Right ventricle myocardium inferior (tissue), 1 donor: ENCODE data around the gene NFATC2. TPM values are rescaled to one million over a fixed set of nuclear protein-coding genes. Genes with fewer than 3 reads are reported as not detected.
A peak's percentile ranks its signal among the peaks of the same experiment; 100 is the strongest.

ENCODE experiments used
- ATAC-seq: fragments of 200-7000 bp; cut with Tn5 transposase; one replicate; pipeline ENCODE4 v1.9.1; 2020; ENCODE audit warnings: mild to moderate bottlenecking, moderate library complexity
- DNase-seq: peaks from one replicate; pipeline ENCODE4 v3.0.0; 2021; ENCODE audit errors: missing footprints
- intact Hi-C: fragments of 100-400 bp; cut with DNase I; formaldehyde crosslinking; loops from one replicate; pipeline ENCODE4 v1.11.0; 2022
- long read RNA-seq: library from polyadenylated mRNA; unstranded; transcript quantifications from one replicate; pipeline ENCODE4 v2.0.0, GENCODE V29; 2021
- total RNA-seq: library from RNA; stranded (reverse); fragmentation: NEBNext Ultra II Directional; extraction: Animal tissue kit (Norgen Biotek cat#: 25700); gene quantifications from one replicate; pipeline ENCODE4 v1.2.1, GENCODE V29; 2021
- donor health status: DM: no; HTN: yes; CAD: no; lungs with severe emphysema.

Gene NFATC2
- 2.1 TPM for total RNA-seq
- long read RNA-seq, partial matches to known transcripts, result 1 of 1 reads
- long read RNA-seq, other reads (novel, unspliced or antisense), result 0 of 1 reads

DNA sequence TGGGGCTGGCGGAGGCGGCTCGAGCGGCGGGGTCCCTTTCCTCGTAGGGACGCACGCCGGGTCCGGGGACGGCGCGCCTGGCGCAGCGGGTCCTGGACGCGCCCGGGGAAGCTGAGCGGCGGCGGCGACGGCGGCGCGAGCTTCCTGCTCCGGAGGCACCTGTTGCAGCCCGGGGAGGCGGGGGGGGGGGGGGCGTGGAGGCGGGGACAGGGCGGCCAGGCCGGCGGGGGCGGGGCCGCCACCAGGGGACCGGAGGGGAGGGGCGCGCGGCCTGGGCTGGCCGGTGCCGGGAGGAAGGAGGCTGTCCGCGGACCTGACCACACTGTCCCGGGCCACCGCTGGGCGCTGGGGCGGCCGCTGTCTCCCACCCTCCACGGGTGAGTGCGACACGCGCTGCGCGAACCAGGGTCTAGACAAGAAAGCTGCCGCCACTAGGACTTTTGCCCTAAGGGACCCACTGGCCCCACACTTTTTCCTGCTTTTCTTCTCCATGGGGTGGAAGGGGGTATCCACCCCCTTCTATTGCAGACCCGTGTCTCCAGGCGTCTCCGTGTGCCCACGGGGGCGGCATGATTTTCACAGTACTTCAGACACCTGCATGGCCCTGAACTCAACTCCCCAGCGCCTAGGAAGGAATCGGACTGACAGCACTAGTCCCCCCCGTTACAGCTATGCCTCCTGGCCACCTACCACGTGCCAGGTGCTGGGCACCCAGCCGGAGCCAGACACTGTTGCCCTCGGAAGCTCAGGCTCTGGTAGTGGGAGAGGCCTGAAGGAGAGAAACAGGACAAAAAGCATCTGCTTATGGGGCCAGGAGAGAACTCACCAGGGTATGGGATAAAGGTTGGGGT is at the start of gene NFATC2:
NFATC2 (minus strand) TSS at position 149 of the 851 bp plus-strand sequence. CDS start 220 bp downstream, outside the sequence.
- DNase-seq (peak; percentile 72), ATAC-seq (peak; percentile 69)
- intact Hi-C loops, result no loop called here

GRCh38 chr20:51591871-51592270 is 49.4 kb upstream of the NFATC2 start:
- DNase-seq (no peak), ATAC-seq (no peak)
- intact Hi-C loops, result no loop called here

DNA sequence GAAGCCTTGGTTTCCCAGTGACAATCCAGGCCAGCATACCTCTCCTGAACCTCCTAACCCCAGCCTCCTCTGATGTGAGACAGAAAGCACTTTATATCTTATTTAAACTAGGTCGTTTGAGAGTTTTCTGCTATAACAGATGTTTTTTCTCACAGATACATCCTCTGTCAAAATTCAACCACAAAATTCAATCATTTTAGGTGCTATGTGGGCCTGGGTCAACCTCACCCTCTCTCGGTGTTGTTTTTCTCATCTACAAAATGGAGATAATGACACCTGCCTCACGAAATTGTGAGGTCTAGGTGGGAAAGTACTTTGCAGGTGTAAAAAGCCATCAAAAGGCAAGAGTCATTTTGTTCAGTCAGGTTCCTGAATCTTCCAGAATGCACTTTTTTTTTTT is 46.2 kb upstream of the NFATC2 start:
- DNase-seq (no peak), ATAC-seq (no peak)
- intact Hi-C loops, result no loop called here

DNA sequence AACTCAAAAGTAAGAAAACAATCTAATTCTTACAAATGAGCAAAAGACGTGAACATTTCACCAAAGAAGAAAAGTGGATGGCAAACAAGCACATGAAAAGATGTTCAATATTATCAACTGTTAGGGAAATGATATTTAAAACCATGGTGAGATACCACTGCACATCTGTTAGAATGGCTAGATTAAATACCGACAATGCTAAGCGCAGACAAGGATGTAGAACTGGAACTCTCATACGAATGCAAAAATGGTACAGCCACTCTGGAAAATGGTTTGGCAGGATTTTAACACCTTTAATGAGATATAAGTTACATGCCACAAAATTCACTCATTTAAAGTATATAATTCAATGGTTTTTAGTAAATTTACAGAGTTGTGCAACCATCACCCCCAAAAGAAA is 44.6 kb upstream of the NFATC2 start:
- intact Hi-C loops, result no loop called here
- DNase-seq, result no peak
- no peak for ATAC-seq

DNA sequence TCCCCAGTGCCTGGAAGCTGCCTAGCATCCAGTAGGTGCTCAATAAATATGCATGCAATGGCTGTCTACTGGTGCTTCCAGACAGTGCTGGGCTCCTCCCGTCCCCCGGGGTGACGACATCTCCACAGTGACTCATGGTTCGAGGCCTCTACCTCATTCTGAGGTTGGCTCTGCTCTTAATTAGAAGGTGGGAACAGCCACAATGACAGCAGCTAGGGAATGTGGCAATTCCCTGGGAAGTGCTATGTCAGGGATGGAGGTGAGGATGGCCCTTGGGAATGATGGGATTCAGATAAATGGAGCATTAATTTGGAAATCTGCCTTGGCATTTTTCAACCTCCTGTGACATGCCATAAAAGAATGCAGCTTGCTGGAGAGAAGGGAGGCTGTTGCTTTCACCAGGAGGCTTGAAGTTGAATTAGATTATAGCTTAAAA is 43.5 kb upstream of the NFATC2 start:
- ATAC-seq (no peak), DNase-seq (no peak)
- intact Hi-C loops, result no loop called here

GRCh38 chr20:51585148-51585547 is 42.6 kb upstream of the NFATC2 start:
- ATAC-seq, result no peak
- intact Hi-C loops, result no loop called here
- no peak for DNase-seq

DNA sequence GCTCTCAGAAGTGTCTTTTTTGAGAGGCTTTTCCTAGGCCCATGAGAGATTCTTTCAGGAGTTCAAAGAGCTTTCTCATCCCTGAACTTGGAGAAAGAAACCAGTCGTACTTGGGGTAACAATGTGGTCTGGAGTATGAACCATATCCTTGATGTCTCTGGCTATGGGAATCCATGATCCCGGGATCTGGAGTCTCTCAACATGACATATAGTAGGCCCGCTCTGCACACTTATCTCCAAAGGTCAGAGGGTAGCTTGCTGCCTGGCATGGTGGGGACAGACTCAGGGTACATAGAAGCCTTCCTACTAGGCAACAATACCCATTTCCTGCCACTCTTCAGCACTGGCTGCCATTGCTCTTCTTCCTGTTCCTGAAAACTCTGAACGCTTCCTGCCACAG is 42.2 kb upstream of the NFATC2 start:
- DNase-seq (no peak), ATAC-seq (no peak)
- intact Hi-C loops, result no loop called here

GRCh38 chr20:51584116-51584515 is 41.6 kb upstream of the NFATC2 start:
- ATAC-seq (no peak), DNase-seq (no peak)
- intact Hi-C loops, result no loop called here

DNA sequence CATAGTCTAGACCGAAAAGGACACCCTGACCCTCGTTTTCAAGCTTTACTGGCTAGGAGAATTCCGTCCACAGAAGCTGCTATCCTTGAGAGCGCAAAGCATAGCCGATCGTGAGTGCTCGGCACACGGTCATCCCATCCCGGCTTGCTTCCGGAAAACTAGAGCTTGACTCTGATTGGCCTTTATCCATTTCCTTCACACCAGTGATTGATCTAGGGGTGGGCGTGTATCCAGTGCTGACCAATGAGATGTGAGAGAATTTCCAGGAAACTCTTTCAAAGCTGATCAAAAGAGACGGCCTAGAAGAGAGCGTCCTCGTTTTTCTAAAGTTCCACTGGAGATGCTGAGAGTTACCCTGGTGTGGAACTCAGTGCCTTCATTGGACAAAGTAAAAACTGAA is 41.0 kb upstream of the NFATC2 start:
- intact Hi-C loops, result no loop called here
- ATAC-seq (no peak), DNase-seq (no peak)

DNA sequence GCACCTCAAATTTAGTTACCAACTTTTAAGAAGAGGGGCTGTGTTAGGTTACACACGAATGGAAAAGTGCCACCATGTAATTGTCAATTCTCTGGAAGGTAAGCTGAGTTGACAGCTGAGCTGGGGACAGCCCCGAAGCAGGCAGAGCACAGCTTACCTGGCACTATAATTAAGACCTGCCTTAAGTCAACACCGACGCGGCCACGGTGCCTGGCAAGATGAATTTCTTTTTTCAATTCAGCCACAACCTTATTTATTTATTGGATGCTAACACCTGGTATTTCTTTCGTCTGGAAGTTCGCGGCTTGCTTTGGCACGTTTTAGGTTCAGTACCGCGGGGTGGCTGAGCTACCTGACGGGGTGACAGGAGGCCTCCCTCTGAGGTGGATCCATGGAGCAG is 40.6 kb upstream of the NFATC2 start:
- ATAC-seq, result no peak
- no peak for DNase-seq
- intact Hi-C loops, result no loop called here

DNA sequence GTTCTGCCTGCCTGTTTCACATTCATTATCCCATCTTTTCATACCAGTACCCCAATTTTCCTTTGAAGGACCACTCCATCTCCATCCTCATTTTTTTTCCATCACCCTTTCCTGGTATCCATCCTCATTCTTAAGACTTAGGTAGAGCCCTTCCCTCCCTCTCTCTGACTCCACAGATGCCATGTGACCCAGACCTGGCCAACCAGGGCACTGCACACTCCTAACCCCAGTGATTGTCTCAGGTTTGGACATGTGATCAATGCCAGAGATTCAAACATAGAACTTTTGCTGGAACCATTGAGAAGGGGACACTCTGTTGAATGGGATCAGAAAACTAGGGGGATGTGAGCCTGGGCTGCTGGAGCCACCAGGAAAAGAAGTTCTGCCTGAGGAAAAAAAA is 39.1 kb upstream of the NFATC2 start:
- DNase-seq (no peak), ATAC-seq (no peak)
- intact Hi-C loops, result no loop called here

DNA sequence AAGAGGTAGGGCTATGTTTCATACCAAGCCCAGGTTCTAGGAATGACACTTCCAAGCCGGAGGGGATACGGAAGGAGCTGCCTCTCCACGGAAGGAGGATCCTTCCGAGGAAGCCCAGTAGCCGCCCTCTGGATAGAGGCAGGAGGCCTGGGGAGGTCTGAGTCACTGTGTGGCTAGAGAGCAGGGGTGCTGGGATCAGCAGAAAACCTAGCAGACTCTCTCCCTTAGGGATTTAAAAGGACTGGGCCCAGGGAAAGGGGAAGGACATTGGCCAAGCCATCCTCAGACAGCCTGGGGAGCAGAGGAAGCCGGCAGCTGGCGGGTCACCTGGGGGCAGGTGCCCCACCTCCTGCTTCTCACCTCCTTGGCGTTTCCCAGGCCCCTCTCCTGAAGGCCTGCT is 36.6 kb upstream of the NFATC2 start:
- no peak for DNase-seq
- intact Hi-C loops, result no loop called here
- no peak for ATAC-seq

GRCh38 chr20:51578145-51578459 is 35.6 kb upstream of the NFATC2 start:
- intact Hi-C loops, result no loop called here
- DNase-seq (no peak), ATAC-seq (no peak)

GRCh38 chr20:51577432-51578144 is 35.1 kb upstream of the NFATC2 start:
- intact Hi-C loops, result no loop called here
- DNase-seq (no peak), ATAC-seq (no peak)

GRCh38 chr20:51575486-51575885 is 33.0 kb upstream of the NFATC2 start:
- intact Hi-C loops, result no loop called here
- DNase-seq, result no peak
- ATAC-seq, result no peak

- intact Hi-C loops, result no loop called here
- ATAC-seq (no peak), DNase-seq (no peak)
Observed at GRCh38 chr20:51574248-51575033, 31.9 kb upstream of the NFATC2 start.

DNA sequence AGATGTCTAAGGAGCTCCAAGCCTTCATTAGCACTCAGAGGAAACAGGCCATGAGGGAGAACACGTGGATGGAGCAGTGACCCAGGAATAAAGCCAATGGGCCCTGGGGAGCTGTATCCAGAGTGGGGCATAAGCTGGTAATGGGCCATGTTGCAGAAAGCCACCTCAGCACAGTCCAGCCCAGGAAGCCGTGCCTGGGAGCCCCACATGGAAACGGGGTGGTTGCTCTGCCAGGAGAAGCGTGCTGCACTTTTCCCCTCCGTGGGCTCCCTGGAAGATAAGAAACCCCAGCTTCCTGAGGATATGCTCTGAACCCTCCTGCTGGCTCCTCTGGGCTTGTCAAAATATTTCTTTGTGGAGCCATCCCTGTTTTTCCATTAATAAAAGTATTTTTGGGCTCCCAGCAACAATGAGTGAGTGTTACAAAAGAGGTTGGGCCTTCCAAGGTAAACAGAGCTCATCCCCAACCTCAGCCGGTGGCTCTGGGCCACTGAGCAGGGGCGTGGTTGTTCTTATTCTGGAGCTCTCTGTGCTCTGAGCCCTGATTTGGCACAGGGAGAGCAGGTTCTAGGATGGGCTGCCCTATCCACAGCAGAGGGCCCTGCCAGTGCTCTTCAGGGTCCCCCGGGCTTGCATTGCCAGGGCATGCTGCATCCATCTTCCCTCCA is 31.2 kb upstream of the NFATC2 start:
- intact Hi-C loops, result no loop called here
- no peak for ATAC-seq
- DNase-seq, result no peak

DNA sequence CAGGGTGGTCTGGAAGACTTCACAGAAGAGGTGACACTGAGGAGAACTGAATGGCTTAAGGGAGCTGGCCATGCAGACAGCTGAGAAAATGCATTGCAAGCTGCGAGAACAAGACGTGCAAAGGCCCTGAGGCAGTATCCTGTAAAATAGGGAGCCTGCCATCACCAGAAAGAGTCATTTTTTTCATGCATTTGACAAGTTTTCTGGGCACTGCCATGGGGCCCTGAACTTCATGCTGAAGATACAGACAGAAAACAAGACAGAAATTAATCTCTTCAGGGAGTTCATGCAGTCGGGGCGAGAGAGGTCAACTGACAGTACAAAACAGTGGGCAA is 28.9 kb upstream of the NFATC2 start:
- ATAC-seq, result no peak
- intact Hi-C loops, result no loop called here
- DNase-seq, result no peak

- DNase-seq (no peak), ATAC-seq (peak; percentile 67)
- intact Hi-C loops, result no loop called here
Observed at GRCh38 chr20:51570739-51571459, 28.4 kb upstream of the NFATC2 start.
